PFSK-1 (cell line): ENCODE data around the gene IDUA.

Experiments
- FOXP2 ChIP-seq: optimal IDR thresholded peaks from 2 replicates; pipeline ENCODE3; 2011; ENCODE audit warnings: borderline replicate concordance, control low read depth, inconsistent platforms; ENCODE audit not compliant: insufficient read depth; ENCODE audit errors: extremely low read length, extremely low read depth
- POLR2AphosphoS5 ChIP-seq: IDR thresholded peaks from 2 replicates; pipeline ENCODE4 v1.6.1; 2012; ENCODE audit warnings: low read depth, mild to moderate bottlenecking, control low read depth, low read length, moderate library complexity
- REST ChIP-seq, 2 experiments: IDR thresholded peaks; 2 replicates each; pipeline versions ENCODE4 v1.6.1 to v1.8.0; 2011 to 2012; ENCODE audit warnings: low read depth in 2 of 2, low read length in 2 of 2, control low read depth in 1 of 2, inconsistent platforms in 1 of 2, mild to moderate bottlenecking in 1 of 2, moderate library complexity in 1 of 2; ENCODE audit not compliant: insufficient read depth in 1 of 2
- SIN3A ChIP-seq: IDR thresholded peaks from 2 replicates; pipeline ENCODE4 v1.6.1; 2012; ENCODE audit warnings: mild to moderate bottlenecking, low read length, moderate library complexity, borderline replicate concordance; ENCODE audit not compliant: insufficient read depth
- TAF1 ChIP-seq: IDR thresholded peaks from 2 replicates; pipeline ENCODE4 v1.6.1; 2012; ENCODE audit warnings: low read length, control low read depth, borderline replicate concordance; ENCODE audit not compliant: insufficient read depth

IDUA gene

GRCh38 chr4:1022051-1022738, 35.4 kb downstream of the IDUA start:
- TF ChIP-seq SIN3A: no peak

DNA sequence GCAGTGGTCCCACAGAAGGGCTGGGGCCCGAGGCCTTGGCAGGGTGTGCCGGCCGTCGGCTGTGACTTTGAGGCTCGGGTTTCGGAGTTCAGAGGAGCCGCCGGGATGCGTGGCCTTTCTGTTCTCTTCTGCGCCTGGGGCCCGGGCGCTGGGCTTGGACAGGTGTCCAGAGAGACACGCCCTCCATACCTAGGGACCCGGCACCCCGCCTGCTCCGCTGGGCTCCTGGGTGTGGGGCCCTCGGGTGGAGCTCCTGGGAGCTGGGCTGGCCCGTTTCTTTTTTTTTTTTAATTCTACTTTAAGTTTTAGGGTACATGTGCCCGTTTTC, 35.9 kb downstream of the IDUA start:
- TF ChIP-seq TAF1: no peak
- no peak for TF ChIP-seq REST (IDR thresholded peaks at IDR 0.05; ENCODE audit: insufficient read depth in 1 of 2, low read depth in 2 of 2, low read length in 2 of 2)
- no peak for TF ChIP-seq POLR2AphosphoS5
- no peak for TF ChIP-seq SIN3A
- no peak for TF ChIP-seq FOXP2

- TF ChIP-seq TAF1 (no peak), REST (IDR thresholded peaks at IDR 0.05; ENCODE audit: insufficient read depth in 1 of 2, low read depth in 2 of 2, low read length in 2 of 2) (no peak), SIN3A (no peak), POLR2AphosphoS5 (no peak), FOXP2 (no peak)
These were observed 36.3 kb downstream of the IDUA start for GRCh38 chr4:1023075-1023640.

DNA sequence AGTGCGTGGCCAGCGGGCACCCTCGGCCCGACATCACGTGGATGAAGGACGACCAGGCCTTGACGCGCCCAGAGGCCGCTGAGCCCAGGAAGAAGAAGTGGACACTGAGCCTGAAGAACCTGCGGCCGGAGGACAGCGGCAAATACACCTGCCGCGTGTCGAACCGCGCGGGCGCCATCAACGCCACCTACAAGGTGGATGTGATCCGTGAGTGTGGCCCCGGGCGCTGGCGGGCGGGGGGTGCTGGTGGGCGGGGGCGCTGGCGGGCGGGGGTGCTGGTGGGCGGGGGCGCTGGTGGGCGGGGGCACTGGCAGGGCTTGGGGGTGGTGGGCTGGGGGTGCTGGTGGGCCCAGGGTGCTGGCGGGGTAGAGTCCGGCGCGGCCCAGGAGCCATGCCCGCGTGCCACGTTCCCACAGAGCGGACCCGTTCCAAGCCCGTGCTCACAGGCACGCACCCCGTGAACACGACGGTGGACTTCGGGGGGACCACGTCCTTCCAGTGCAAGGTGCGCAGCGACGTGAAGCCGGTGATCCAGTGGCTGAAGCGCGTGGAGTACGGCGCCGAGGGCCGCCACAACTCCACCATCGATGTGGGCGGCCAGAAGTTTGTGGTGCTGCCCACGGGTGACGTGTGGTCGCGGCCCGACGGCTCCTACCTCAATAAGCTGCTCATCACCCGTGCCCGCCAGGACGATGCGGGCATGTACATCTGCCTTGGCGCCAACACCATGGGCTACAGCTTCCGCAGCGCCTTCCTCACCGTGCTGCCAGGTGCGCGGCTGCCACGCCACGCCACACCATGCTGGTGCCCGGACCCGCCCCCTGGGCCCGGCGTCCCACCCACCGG, 37.3 kb downstream of the IDUA start:
- no peak for TF ChIP-seq FOXP2

DNA sequence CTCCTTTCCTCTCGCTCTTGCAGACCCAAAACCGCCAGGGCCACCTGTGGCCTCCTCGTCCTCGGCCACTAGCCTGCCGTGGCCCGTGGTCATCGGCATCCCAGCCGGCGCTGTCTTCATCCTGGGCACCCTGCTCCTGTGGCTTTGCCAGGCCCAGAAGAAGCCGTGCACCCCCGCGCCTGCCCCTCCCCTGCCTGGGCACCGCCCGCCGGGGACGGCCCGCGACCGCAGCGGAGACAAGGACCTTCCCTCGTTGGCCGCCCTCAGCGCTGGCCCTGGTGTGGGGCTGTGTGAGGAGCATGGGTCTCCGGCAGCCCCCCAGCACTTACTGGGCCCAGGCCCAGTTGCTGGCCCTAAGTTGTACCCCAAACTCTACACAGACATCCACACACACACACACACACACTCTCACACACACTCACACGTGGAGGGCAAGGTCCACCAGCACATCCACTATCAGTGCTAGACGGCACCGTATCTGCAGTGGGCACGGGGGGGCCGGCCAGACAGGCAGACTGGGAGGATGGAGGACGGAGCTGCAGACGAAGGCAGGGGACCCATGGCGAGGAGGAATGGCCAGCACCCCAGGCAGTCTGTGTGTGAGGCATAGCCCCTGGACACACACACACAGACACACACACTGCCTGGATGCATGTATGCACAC, 38.2 kb downstream of the IDUA start:
- TF ChIP-seq FOXP2: no peak
- TF ChIP-seq SIN3A: no peak
- no peak for TF ChIP-seq TAF1
- no peak for TF ChIP-seq POLR2AphosphoS5
- TF ChIP-seq REST (IDR thresholded peaks at IDR 0.05; ENCODE audit: insufficient read depth in 1 of 2, low read depth in 2 of 2, low read length in 2 of 2): no peak

- TF ChIP-seq SIN3A: no peak
- no peak for TF ChIP-seq REST (IDR thresholded peaks at IDR 0.05; ENCODE audit: insufficient read depth in 1 of 2, low read depth in 2 of 2, low read length in 2 of 2)
- no peak for TF ChIP-seq POLR2AphosphoS5
- no peak for TF ChIP-seq FOXP2
- TF ChIP-seq TAF1: no peak
These were observed 39.3 kb downstream of the IDUA start for GRCh38 chr4:1026115-1026514.
